ENCODE measurements around the gene PJA2. TPM values are rescaled to one million over a fixed set of nuclear protein-coding genes. Genes with fewer than 3 reads are reported as not detected.

Gene PJA2
- total RNA-seq, 1 experiment from 2014 or later: 30.0 TPM

GRCh38 chr5:109364977-109365376 lies 44.8 kb downstream of the PJA2 start:
- in situ Hi-C loops (cut with HindIII; ENCODE audit: low pct_unique_long_range_greater_than_20kb, low sequenced_read_pairs): no loop called here

GRCh38 chr5:109359642-109360041 lies 50.1 kb downstream of the PJA2 start:
- in situ Hi-C loops (cut with HindIII; ENCODE audit: low pct_unique_long_range_greater_than_20kb, low sequenced_read_pairs): no loop called here
- no peak for DNase-seq (ENCODE audit: low read depth)

More at GRCh38 chr5:109364977-109365376, 44.8 kb downstream of the PJA2 start:
- DNase-seq (ENCODE audit: low read depth): no peak

- DNase-seq (ENCODE audit: low read depth): no peak
- in situ Hi-C loops (cut with HindIII; ENCODE audit: low pct_unique_long_range_greater_than_20kb, low sequenced_read_pairs): no loop called here
Measured at GRCh38 chr5:109357807-109358206, 52.0 kb downstream of the PJA2 start.

DNA sequence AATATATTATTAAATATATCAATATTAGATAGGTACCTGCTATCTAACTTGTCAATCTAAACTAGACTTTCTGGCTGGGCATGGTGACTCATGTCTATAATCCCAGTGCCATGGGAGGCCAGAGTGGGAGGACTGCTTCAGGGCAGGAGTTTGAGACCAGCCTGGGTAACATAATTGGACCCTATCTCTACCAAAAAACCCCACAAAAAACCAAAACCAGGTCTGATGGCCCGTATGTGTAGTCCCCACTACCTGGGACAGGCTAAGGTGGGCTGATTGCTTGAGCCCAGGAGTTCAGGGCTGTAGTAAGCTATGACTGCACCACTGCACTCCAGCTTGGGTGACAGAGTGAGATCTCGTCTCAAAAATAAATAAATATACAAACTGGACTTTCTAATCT lies 55.0 kb downstream of the PJA2 start:
- in situ Hi-C loops (cut with HindIII; ENCODE audit: low pct_unique_long_range_greater_than_20kb, low sequenced_read_pairs): no loop called here
- DNase-seq (ENCODE audit: low read depth): no peak

- DNase-seq (ENCODE audit: low read depth): no peak
- in situ Hi-C loops (cut with HindIII; ENCODE audit: low pct_unique_long_range_greater_than_20kb, low sequenced_read_pairs): no loop called here
Measured at GRCh38 chr5:109351988-109352864, 57.5 kb downstream of the PJA2 start.

- no peak for DNase-seq (ENCODE audit: low read depth)
- in situ Hi-C loops (cut with HindIII; ENCODE audit: low pct_unique_long_range_greater_than_20kb, low sequenced_read_pairs): no loop called here
Measured at GRCh38 chr5:109350537-109351270, 59.1 kb downstream of the PJA2 start.

DNA sequence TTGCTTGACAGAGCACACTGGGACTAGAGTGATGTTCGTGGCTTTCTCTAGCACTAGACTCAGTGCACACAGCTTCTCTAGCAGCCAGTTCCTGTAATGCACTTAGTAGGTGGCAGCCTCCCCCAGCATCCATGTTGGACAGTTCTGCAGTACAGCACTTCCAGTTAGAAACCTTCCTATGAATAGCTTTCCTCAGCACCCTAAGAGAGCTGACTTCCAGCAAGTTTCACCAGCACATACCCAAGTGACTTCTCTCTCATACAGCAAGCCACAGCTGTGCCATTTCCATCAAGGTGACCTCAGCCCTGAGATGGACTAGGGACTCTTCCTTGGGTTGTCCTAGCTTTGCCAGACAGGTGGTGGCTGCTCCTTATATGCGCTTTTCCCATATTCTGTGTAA lies 60.4 kb downstream of the PJA2 start:
- in situ Hi-C loops (cut with HindIII; ENCODE audit: low pct_unique_long_range_greater_than_20kb, low sequenced_read_pairs): no loop called here
- no peak for DNase-seq (ENCODE audit: low read depth)

DNA sequence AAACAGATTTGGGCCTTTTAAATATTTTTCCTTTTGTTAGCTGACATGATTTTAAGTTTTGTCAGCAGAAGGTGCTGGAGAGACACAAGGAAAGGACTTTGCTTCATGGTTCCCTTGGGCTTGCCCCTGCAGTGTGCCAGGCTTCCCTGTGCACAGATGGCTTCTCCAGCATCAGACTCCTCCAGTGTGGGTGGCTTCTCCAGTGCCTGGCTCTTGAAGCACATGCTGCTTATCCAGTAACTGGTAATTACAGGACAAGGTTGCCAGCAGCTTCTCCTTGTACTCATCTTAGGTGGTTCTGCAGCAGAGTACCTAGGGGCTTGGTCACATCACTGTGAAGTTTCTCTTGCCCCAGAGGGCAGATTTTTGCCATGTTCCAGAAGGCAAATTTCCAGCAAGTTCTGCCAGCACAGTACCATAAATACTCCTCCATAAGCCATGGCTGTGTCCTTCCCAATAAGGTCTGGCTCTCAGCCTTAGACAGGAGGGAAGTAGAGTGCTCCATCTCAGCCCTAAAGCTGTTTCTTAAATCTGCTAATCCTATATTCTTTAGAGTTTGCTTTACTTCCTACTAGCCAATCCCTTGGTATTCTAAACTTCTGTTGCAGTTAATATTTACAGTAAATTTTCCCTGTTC lies 62.4 kb downstream of the PJA2 start:
- in situ Hi-C loops (cut with HindIII; ENCODE audit: low pct_unique_long_range_greater_than_20kb, low sequenced_read_pairs): no loop called here
- no peak for DNase-seq (ENCODE audit: low read depth)

GRCh38 chr5:109345699-109346098 lies 64.1 kb downstream of the PJA2 start:
- no peak for DNase-seq (ENCODE audit: low read depth)
- in situ Hi-C loops (cut with HindIII; ENCODE audit: low pct_unique_long_range_greater_than_20kb, low sequenced_read_pairs): no loop called here

DNA sequence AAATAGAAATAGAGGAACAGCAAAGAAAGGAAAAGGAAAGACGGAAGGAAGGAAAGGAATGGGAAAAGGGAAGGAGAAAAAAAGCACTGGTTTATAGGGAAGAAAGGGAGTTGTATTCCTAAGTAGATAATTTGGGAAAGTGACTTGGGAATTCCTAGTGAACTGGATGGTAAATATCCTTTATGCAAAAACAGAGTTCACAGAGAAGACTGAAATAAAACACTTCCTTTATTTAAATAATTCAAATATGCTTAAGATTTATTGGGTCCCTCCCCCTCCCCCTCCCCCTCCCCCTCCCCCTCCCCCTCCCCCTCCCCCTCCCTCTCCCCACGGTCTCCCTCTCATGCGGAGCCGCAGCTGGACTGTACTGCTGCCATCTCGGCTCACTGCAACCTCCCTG lies 69.4 kb downstream of the PJA2 start:
- DNase-seq (ENCODE audit: low read depth): no peak
- in situ Hi-C loops (cut with HindIII; ENCODE audit: low pct_unique_long_range_greater_than_20kb, low sequenced_read_pairs): no loop called here

- DNase-seq (ENCODE audit: low read depth): no peak
- in situ Hi-C loops (cut with HindIII; ENCODE audit: low pct_unique_long_range_greater_than_20kb, low sequenced_read_pairs): no loop called here
Measured at GRCh38 chr5:109335114-109335513, 74.7 kb downstream of the PJA2 start.

- DNase-seq (ENCODE audit: low read depth): no peak
- in situ Hi-C loops (cut with HindIII; ENCODE audit: low pct_unique_long_range_greater_than_20kb, low sequenced_read_pairs): no loop called here
Measured at GRCh38 chr5:109334056-109334455, 75.7 kb downstream of the PJA2 start.

DNA sequence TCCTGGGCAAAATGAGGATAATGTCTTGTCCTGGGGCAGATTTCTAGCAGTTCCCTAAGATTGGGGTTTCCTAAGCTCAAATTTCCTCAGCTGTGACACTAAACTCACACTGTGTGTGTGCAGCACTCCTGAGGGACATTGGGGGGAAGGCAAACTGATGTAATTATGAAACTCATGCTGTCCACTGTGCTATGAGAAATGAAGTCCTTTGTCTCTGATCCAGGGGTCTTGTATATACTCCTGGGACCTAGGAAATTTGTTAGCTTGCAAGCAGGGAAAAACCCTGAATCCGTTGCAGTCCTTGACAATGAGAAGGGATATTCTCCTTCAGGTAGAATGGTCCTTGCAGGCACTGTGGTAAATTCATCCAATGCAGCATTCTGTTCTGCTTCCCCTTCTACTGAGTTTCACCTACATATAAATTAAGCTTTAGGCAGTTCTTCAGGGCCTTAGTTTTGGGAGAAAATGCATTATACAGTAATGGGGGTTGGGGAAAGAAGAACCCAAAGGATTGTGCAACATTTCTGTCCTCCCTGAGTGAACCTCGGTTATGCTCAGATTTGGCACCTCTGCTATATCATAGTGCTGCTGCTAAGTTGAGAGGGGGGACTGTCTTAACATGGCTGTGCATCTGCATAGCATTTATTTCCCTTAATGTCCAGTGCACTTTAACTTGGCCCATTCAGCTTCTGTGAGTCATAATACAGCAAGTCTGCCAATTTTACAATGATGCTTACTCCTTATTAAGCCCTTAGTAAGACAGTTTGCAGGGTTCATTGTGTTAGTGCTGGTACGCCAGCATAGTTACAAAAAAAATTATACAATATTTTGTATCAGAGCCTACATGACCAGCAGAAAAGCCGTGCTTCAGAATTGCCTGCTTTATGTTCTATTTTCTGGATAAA lies 80.2 kb downstream of the PJA2 start:
- in situ Hi-C loops (cut with HindIII; ENCODE audit: low pct_unique_long_range_greater_than_20kb, low sequenced_read_pairs): no loop called here
- no peak for DNase-seq (ENCODE audit: low read depth)

DNA sequence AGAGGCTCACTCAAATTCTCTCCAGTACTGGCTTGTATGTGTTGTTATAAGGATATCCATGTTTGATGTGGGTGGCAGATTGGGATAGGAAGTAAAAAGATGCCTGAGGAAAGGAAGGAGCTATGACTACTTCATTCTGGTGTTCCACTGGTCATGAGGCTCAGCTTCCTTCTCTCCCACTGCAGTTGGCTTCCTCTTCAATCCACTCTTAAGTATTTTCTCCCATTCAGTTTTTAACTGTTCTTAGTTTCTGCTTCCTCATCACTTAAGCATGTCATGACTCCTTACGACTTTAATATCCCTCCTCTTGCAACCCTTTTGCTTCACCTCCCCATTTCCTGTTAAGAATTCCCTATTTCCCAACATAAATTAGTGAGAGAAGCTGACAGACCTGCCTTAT lies 81.1 kb downstream of the PJA2 start:
- DNase-seq (ENCODE audit: low read depth): no peak
- in situ Hi-C loops (cut with HindIII; ENCODE audit: low pct_unique_long_range_greater_than_20kb, low sequenced_read_pairs): no loop called here

DNA sequence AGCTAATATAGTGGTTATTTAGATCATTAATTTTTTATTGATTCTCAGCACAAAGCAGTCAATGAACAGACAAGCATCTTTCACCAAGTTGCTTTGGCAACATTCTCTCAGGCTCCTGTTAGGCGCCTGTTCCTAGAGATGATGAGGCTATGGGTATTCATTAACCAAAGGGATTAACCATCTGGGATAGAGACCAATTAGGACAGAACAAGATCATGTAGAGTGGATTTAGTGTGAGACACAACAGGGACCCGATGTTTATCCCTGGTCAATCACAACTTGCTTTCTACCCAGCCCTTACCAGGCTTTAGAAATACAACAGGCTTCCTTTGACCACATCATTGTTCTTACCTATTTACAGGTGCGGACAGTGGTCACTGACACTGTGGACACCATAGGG lies 82.2 kb downstream of the PJA2 start:
- DNase-seq (ENCODE audit: low read depth): no peak
- in situ Hi-C loops (cut with HindIII; ENCODE audit: low pct_unique_long_range_greater_than_20kb, low sequenced_read_pairs): no loop called here

DNA sequence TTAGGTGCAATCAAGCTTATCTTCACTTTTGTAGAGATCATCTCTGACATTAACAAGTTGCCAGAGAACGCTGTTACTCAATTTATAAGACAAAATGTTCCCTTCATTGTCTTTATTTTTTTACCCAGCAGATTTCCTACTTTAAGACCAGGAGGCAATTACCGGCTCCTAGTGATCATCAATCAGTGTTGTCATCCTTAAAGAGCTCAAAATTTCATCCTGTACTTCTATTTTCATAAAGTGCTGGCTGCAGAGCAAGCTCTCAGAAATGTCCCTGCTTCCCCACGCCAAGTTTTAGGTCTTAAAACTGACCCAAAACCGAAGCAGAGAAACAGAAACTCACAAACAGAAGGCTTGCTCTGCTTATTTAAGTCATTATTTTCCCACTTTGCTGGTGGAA lies 82.9 kb downstream of the PJA2 start:
- DNase-seq (ENCODE audit: low read depth): no peak
- in situ Hi-C loops (cut with HindIII; ENCODE audit: low pct_unique_long_range_greater_than_20kb, low sequenced_read_pairs): no loop called here

DNA sequence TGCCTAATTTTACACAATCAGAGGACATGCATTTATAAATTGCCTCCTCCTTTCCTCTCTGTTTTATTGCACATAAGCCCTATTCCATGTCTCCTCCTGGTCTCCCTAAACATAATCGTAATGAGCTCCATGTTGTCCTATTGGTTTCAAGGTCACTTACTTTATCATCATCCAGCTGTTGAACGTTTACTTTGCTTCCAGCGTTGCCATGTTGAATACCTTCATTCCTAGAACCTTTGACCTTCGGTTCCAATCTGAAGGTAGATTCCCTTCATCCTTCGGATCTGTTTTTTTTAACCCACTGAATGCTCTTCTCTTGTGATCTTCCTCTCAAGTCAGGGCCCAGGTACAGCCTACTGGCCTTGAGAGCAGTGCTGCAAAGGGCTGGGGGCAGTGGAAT lies 84.3 kb downstream of the PJA2 start:
- in situ Hi-C loops (cut with HindIII; ENCODE audit: low pct_unique_long_range_greater_than_20kb, low sequenced_read_pairs): no loop called here
- DNase-seq (ENCODE audit: low read depth): no peak

- in situ Hi-C loops (cut with HindIII; ENCODE audit: low pct_unique_long_range_greater_than_20kb, low sequenced_read_pairs): no loop called here
- no peak for DNase-seq (ENCODE audit: low read depth)
Measured at GRCh38 chr5:109324931-109325330, 84.8 kb downstream of the PJA2 start.

Measured in Caki2 (cell line).